GM21360 (cell line): ENCODE results near the gene MAPK11.

Experiments
- ATAC-seq: cut with Tn5 transposase; IDR thresholded peaks from one replicate; pipeline ENCODE4 v1.9.1; 2021; ENCODE audit warnings: mild to moderate bottlenecking, moderate library complexity; ENCODE audit not compliant: unreplicated experiment

The MAPK11 gene

GRCh38 chr22:50269970-50270665 is at the start of gene MAPK11:
Gene MAPK11, minus strand, starts transcription at chr22:50270380. Its CDS starts 88 bp downstream, at chr22:50270292.
- no peak for ATAC-seq

- no peak for ATAC-seq
These were observed 49.3 kb upstream of the MAPK11 start for GRCh38 chr22:50319503-50319951.

- no peak for ATAC-seq
These were observed 48.7 kb upstream of the MAPK11 start for GRCh38 chr22:50318698-50319411.

DNA sequence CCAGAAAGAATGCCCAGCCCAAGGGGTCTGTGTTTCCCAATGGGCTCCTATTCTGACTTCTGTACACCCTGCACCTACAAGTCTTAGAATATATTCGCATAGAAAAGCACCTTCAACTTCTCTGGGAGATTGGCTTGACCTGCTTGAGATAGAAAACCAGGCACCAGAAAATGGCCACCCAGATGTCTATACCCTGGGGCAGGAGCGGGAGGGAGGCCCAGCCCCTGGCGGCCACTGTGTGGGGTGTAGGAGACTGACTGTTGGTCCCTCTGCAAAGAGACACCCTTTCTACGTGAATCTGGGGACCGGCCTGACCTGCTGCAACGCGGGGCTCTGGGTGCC is 48.1 kb upstream of the MAPK11 start:
- ATAC-seq = no peak

GRCh38 chr22:50317674-50318073 is 47.5 kb upstream of the MAPK11 start:
- no peak for ATAC-seq

DNA sequence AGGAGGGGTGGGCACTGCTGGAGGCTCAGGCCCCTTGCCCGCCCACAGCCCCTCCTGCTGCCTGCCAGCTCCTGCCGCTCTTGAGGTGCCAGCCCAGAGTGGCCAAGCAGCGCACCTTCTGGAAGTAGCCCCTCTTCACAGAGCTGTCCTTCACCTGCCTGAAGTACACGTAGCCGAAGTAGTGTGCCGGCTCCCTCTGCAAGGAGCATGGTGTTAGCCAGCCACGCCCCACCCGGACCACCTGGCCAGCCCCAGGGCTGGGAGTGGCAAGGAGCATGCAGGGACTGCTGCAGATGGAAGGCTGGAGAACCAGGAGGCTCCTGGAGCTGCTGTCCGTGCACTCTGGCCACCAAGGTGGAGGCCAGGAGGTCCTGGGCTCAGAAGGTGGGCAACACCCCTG is 47.0 kb upstream of the MAPK11 start:
- ATAC-seq = no peak

DNA sequence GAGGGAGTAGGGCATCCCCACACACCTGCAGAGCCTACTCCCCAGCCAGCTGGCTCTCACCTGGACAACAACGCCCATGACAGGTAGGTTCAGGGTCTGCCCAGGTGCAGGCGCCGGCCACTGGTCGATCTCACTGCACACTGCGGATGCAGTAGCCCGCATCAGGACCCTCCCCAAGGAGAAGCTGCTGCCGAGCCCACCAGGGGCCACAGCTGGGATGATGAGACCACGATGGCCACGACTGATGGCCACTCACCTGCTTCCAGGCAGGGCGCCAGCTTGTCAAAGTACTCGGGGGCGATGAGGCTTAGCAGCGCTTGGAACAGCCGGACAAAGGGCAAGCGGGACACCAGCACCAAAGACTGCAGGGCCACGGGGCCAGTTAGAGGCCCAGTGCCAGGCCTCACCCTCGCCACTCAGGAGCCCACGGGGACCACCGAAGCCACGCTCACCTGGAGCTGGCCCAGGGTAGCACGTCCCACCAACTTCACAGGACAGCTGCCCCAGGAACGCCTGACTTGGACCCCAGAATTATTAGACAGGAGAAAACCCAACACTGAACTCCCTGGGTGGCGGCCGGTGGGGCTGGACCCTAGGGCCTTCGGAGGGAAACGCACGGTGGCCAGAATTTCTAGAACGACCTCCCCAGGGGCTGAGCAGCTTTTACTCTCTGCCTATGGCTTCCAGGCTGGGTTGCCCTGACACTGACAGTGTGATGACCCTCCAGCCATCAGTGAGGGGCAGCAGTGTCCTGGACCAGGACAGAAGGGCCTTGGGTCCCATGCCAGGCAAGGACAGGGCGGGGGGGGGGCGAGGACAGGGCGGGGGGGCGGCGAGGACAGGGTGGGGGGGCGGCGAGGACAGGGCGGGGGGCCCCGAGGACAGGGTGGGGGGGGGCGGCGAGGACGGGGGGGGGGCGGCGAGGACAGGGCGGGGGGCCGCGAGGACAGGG is 46.2 kb upstream of the MAPK11 start:
- no peak for ATAC-seq

- ATAC-seq = no peak
These were observed 45.3 kb upstream of the MAPK11 start for GRCh38 chr22:50315289-50316113.

GRCh38 chr22:50314455-50315288 is 44.5 kb upstream of the MAPK11 start:
- peak; percentile 59 for ATAC-seq

GRCh38 chr22:50314081-50314454 is 43.9 kb upstream of the MAPK11 start:
- ATAC-seq = no peak

DNA sequence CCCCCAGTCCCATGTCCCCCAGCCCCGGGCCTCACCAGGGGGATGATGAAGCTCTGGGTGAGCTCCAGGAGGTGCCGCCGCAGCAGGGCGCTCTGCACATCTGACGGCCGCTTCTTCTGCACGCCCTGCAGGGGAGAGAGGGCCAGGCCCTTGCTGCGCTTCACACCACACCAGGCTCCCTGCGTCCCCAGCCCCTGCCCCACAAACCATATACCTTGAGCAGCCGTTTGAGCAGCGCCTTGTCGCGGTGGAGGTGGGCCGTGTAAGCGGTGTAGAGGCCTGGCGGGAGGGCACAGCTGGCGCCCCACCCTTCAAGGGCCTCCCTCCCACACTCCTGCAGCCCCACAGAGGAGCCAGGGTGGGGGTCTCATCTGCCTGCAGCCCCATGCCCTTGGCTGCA is 43.4 kb upstream of the MAPK11 start:
- no peak for ATAC-seq

- no peak for ATAC-seq
These were observed 42.8 kb upstream of the MAPK11 start for GRCh38 chr22:50313021-50313420.

GRCh38 chr22:50312371-50312770 is 42.2 kb upstream of the MAPK11 start:
- no peak for ATAC-seq

DNA sequence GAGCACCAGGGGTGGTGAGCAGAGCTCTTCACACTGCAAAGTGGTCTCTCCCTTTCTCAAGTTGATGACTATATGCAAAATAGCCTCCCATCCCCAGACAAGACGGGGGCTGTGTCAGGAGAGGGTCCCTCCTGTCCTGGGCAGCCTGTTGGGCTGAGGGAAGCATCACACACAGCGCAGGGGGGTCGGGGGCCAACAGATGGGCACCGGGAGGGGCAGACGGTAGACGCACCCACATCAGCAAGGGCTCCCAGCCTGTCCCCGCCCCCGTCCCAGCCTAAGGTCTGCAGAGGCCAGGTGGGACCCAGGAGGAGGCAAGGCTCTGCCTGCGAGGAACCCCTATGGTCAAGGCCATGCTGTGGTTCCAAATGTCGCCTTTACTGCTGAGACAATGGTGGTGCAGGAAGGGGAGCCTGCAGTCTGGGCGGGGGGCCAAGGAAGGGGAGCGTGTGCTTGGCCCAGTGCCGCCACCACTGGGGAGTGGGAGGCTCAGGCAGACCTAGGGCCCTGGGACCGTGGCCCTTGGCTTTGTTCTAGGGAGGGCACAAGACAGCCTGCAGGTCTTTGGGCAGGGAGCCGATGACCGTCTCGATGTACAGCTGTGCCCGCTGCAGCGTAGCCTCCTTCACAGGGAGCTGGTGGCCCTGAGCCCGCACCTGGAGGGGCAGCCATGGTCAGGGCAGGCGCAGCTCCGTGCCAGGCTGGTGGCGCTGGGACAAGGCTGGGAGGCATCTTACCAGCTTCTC is 41.6 kb upstream of the MAPK11 start:
- no peak for ATAC-seq

GRCh38 chr22:50310949-50311444 is 40.8 kb upstream of the MAPK11 start:
- ATAC-seq = no peak

DNA sequence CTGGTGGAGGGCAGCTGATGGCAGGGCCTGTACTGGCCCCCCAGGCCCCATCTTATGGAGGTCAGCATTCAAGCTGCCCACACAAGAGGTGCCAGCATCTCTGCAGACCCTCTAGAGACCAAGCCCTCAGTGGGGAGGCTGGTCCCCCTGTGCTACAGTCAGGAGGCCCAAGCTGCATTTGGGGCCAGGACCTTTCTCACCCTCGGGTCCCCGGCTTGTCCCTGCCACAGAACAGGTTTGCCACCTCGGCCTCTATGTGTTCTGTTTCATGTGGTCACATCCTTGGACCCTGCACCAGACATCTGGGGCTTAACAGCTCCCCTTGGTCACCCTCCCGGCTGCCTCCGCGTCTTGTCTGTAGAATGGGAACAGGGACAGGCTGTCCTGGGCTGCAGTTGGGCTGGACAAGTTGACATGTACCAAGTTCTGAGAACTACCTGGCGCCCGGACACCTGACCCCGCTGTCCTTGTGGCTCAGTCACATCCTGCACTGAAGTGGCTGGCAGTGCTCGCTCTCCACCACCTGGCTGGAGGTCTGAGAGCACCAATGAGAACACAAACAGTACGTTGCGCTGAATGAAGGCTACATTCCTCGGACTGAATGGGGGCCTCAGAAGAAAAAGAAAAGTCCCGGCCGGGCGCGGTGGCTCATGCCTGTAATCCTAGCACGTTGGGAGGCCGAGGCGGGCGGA is 40.0 kb upstream of the MAPK11 start:
- no peak for ATAC-seq

- ATAC-seq = no peak
These were observed 39.4 kb upstream of the MAPK11 start for GRCh38 chr22:50309601-50309991.

- no peak for ATAC-seq
These were observed 38.9 kb upstream of the MAPK11 start for GRCh38 chr22:50308986-50309600.
